Hepatocyte (in vitro differentiated cells): ENCODE measurements around the gene SHPK.

Source experiments
- CTCF ChIP-seq: fragments of 200-600 bp; sonication (generic); IDR thresholded peaks from 2 replicates; pipeline ENCODE4 v1.5.1; 2016; ENCODE audit warnings: antibody characterized with exemption, mild to moderate bottlenecking; ENCODE audit not compliant: poor library complexity
- EZH2 ChIP-seq: fragments of 200-600 bp; sonication (generic); IDR thresholded peaks from 2 replicates; pipeline ENCODE4 v1.6.1; 2016; ENCODE audit warnings: antibody characterized with exemption, mild to moderate bottlenecking, borderline replicate concordance

DNA sequence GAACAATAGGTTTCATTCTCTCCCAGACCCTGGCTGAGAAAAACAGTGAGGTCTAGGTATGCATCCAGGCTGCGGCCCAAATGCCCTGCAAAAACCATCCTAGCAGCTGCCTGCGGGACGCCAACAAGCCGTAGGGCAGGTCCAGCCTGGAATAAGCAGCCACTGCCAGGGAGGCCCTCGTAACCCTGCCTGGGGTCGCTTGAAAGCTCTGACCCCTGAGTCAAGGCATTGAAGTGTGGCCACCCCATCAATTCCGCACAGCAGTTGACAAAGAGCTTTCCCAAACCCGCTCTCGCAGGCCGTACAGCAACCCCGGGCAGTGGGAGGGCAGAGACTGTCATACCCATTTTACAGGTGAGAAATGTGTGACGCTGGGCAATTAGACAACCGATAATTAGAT is 38.0 kb downstream of the SHPK start:
- TF ChIP-seq CTCF (no peak), EZH2 (no peak)
